DMS153 (cell line): Measurements from ENCODE around the gene HAUS7.

ENCODE experiments used
- DNase-seq: peaks from one replicate; lab custom pipeline; 2025; lab: John Stamatoyannopoulos, UW

The HAUS7 gene

GRCh38 chrX:153438532-153438931, 31.8 kb downstream of the HAUS7 start:
- DNase-seq, result no peak

- DNase-seq, result no peak
Measured at GRCh38 chrX:153435845-153436244, 34.5 kb downstream of the HAUS7 start.

- no peak for DNase-seq
Measured at GRCh38 chrX:153434801-153435200, 35.6 kb downstream of the HAUS7 start.

GRCh38 chrX:153433781-153434285, 36.5 kb downstream of the HAUS7 start:
- DNase-seq, result no peak

- DNase-seq, result no peak
Measured at GRCh38 chrX:153433161-153433680, 37.2 kb downstream of the HAUS7 start.

GRCh38 chrX:153430796-153431195, 39.6 kb downstream of the HAUS7 start:
- no peak for DNase-seq

- DNase-seq, result no peak
Measured at GRCh38 chrX:153426204-153426603, 44.2 kb downstream of the HAUS7 start.

- DNase-seq, result no peak
Measured at GRCh38 chrX:153423652-153424051, 46.7 kb downstream of the HAUS7 start.

GRCh38 chrX:153421856-153422255, 48.5 kb downstream of the HAUS7 start:
- DNase-seq, result no peak

GRCh38 chrX:153420851-153421599, 49.4 kb downstream of the HAUS7 start:
- no peak for DNase-seq

GRCh38 chrX:153417637-153418036, 52.7 kb downstream of the HAUS7 start:
- DNase-seq, result no peak

- DNase-seq, result no peak
Measured at GRCh38 chrX:153416781-153417450, 53.5 kb downstream of the HAUS7 start.

- DNase-seq, result no peak
Measured at GRCh38 chrX:153414856-153415510, 55.4 kb downstream of the HAUS7 start.

- DNase-seq, result no peak
Measured at GRCh38 chrX:153413731-153414130, 56.6 kb downstream of the HAUS7 start.

- DNase-seq, result no peak
Measured at GRCh38 chrX:153412746-153413720, 57.3 kb downstream of the HAUS7 start.

- no peak for DNase-seq
Measured at GRCh38 chrX:153411988-153412574, 58.3 kb downstream of the HAUS7 start.

- no peak for DNase-seq
Measured at GRCh38 chrX:153411255-153411987, 59.0 kb downstream of the HAUS7 start, which contains the start of gene ZFP92. Gene ZFP92, plus strand, starts transcription at chrX:153411472. Its CDS starts 6,851 bp downstream, at chrX:153418323.

- no peak for DNase-seq
Measured at GRCh38 chrX:153410888-153411254, 59.5 kb downstream of the HAUS7 start.

- DNase-seq, result no peak
Measured at GRCh38 chrX:153410373-153410772, 60.0 kb downstream of the HAUS7 start.

GRCh38 chrX:153409414-153410101, 60.8 kb downstream of the HAUS7 start:
- DNase-seq, result no peak
